Measurements from ENCODE around the gene DYRK3.

DNA sequence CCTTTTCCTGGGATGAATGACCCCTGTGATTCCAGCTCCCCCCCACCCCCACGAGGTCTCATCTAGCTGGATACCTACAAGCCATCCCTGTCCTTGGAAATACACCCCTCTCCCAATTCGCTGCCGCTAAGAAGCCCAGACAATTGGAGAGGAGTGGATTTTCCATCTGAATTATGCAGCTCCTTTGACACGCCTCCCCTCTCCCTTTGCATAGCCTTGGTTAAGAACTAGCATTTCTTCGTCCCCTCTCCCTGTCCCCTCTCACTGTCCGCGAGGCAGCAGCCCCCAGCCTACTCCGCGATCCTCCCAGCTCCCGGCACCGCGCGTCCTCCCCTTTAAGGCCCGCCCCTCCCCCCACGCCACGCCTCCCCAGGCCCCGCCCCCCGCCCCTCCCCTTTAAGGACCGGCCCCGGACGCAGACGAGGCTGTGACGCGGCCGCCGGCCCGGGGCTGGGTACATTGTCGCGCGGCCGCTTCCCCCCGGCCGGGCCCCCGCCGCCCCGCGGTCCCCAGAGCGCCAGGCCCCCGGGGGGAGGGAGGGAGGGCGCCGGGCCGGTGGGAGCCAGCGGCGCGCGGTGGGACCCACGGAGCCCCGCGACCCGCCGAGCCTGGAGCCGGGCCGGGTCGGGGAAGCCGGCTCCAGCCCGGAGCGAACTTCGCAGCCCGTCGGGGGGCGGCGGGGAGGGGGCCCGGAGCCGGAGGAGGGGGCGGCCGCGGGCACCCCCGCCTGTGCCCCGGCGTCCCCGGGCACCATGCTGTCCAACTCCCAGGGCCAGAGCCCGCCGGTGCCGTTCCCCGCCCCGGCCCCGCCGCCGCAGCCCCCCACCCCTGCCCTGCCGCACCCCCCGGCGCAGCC, 49.4 kb downstream of the DYRK3 start, which contains the start of gene MAPKAPK2:
- TF ChIP-seq POLR2AphosphoS5 (IDR thresholded peaks at IDR 0.05; ENCODE audit: low read depth, low read length) (peak; percentile 38), CEBPB (IDR thresholded peaks at IDR 0.05; ENCODE audit: low read depth) (no peak), TCF7L2 (IDR thresholded peaks at IDR 0.05; ENCODE audit: borderline replicate concordance, extremely low read depth, insufficient read depth, insufficient read length) (no peak), POLR2A (IDR thresholded peaks at IDR 0.05; ENCODE audit: borderline replicate concordance, extremely low read depth, insufficient read depth, insufficient read length) (no peak), SP1 (IDR thresholded peaks at IDR 0.05; ENCODE audit: low read depth) (no peak), EZH2phosphoT487 (IDR thresholded peaks at IDR 0.05; ENCODE audit: borderline replicate concordance) (no peak), SRF (IDR thresholded peaks at IDR 0.05; ENCODE audit: low read depth) (no peak)
- TF ChIP-seq, protein P1, sequence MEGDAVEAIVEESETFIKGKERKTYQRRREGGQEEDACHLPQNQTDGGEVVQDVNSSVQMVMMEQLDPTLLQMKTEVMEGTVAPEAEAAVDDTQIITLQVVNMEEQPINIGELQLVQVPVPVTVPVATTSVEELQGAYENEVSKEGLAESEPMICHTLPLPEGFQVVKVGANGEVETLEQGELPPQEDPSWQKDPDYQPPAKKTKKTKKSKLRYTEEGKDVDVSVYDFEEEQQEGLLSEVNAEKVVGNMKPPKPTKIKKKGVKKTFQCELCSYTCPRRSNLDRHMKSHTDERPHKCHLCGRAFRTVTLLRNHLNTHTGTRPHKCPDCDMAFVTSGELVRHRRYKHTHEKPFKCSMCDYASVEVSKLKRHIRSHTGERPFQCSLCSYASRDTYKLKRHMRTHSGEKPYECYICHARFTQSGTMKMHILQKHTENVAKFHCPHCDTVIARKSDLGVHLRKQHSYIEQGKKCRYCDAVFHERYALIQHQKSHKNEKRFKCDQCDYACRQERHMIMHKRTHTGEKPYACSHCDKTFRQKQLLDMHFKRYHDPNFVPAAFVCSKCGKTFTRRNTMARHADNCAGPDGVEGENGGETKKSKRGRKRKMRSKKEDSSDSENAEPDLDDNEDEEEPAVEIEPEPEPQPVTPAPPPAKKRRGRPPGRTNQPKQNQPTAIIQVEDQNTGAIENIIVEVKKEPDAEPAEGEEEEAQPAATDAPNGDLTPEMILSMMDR (IDR thresholded peaks at IDR 0.05 in 2 of 3, conservative IDR thresholded peaks at IDR 0.05 in 1 of 3; ENCODE audit: borderline replicate concordance in 1 of 3, insufficient read depth in 1 of 3, low read depth in 2 of 3, low read length in 2 of 3): no peak
- TF ChIP-seq, protein P2, sequence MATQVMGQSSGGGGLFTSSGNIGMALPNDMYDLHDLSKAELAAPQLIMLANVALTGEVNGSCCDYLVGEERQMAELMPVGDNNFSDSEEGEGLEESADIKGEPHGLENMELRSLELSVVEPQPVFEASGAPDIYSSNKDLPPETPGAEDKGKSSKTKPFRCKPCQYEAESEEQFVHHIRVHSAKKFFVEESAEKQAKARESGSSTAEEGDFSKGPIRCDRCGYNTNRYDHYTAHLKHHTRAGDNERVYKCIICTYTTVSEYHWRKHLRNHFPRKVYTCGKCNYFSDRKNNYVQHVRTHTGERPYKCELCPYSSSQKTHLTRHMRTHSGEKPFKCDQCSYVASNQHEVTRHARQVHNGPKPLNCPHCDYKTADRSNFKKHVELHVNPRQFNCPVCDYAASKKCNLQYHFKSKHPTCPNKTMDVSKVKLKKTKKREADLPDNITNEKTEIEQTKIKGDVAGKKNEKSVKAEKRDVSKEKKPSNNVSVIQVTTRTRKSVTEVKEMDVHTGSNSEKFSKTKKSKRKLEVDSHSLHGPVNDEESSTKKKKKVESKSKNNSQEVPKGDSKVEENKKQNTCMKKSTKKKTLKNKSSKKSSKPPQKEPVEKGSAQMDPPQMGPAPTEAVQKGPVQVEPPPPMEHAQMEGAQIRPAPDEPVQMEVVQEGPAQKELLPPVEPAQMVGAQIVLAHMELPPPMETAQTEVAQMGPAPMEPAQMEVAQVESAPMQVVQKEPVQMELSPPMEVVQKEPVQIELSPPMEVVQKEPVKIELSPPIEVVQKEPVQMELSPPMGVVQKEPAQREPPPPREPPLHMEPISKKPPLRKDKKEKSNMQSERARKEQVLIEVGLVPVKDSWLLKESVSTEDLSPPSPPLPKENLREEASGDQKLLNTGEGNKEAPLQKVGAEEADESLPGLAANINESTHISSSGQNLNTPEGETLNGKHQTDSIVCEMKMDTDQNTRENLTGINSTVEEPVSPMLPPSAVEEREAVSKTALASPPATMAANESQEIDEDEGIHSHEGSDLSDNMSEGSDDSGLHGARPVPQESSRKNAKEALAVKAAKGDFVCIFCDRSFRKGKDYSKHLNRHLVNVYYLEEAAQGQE (IDR thresholded peaks at IDR 0.05; ENCODE audit: low read depth): no peak

Data from HCT116 (cell line).